RWPE1 (cell line): ENCODE measurements around the gene SLCO4A1.
A peak's percentile ranks its signal among the peaks of the same experiment; 100 is the strongest.

Experiments
- CTCF ChIA-PET: fragments of 350-600 bp; sonication (Branson Sonifier 250); formaldehyde crosslinking; extraction: SDS; loops from one replicate; lab custom pipeline; 2021; lab: Yijun Ruan, JAX
- POLR2A ChIA-PET: fragments of 400-600 bp; formaldehyde crosslinking; extraction: SDS; loops from one replicate; lab custom pipeline; 2020; ENCODE audit warnings: antibody characterized with exemption; ENCODE audit not compliant: low non-redundant PET; lab: Yijun Ruan, JAX
- DNase-seq: peaks from one replicate; pipeline ENCODE4 v3.0.0; 2012; ENCODE audit warnings: low spot score
- H3K27ac ChIP-seq: fragments of 450-650 bp; 2 replicates; pipeline ENCODE4 v1.5.1; 2017
- TF ChIP-seq, protein P1 (sequence below): fragments of 450-650 bp; conservative IDR thresholded peaks from 2 replicates; pipeline ENCODE4 v1.5.1; 2017; ENCODE audit warnings: low read depth, mild to moderate bottlenecking

The SLCO4A1 gene

DNA sequence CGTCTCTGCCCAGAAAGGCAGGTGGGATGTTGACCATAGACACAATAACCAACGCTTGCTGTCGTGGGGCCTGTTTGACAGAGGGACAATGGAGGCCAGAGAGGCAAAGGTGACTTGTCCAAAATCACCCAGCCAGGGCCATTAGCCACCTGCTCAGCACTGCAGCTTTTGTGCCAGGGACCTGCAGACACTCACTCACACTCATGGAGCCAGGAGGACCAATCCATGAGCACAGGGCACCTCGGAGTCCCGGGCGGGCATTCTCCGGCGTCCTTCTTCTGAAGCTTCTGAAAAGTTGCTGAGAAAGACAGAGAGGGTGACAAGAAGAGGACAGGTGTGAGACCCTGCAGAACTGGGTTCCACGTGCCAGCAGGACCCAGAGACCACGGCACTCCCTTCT, 45.4 kb upstream of the SLCO4A1 start:
- peak overlapping the region; percentile 85 for H3K27ac ChIP-seq
- CTCF ChIA-PET: interaction anchor here (0.5 to 1.1 kb wide), 2 partner anchors 20 to 198 kb away, joined by 3 read pairs; no protein-coding TSS in a partner anchor
- DNase-seq: no peak
- TF ChIP-seq, protein P1, sequence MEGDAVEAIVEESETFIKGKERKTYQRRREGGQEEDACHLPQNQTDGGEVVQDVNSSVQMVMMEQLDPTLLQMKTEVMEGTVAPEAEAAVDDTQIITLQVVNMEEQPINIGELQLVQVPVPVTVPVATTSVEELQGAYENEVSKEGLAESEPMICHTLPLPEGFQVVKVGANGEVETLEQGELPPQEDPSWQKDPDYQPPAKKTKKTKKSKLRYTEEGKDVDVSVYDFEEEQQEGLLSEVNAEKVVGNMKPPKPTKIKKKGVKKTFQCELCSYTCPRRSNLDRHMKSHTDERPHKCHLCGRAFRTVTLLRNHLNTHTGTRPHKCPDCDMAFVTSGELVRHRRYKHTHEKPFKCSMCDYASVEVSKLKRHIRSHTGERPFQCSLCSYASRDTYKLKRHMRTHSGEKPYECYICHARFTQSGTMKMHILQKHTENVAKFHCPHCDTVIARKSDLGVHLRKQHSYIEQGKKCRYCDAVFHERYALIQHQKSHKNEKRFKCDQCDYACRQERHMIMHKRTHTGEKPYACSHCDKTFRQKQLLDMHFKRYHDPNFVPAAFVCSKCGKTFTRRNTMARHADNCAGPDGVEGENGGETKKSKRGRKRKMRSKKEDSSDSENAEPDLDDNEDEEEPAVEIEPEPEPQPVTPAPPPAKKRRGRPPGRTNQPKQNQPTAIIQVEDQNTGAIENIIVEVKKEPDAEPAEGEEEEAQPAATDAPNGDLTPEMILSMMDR: no peak
- POLR2A ChIA-PET: no interaction called here

DNA sequence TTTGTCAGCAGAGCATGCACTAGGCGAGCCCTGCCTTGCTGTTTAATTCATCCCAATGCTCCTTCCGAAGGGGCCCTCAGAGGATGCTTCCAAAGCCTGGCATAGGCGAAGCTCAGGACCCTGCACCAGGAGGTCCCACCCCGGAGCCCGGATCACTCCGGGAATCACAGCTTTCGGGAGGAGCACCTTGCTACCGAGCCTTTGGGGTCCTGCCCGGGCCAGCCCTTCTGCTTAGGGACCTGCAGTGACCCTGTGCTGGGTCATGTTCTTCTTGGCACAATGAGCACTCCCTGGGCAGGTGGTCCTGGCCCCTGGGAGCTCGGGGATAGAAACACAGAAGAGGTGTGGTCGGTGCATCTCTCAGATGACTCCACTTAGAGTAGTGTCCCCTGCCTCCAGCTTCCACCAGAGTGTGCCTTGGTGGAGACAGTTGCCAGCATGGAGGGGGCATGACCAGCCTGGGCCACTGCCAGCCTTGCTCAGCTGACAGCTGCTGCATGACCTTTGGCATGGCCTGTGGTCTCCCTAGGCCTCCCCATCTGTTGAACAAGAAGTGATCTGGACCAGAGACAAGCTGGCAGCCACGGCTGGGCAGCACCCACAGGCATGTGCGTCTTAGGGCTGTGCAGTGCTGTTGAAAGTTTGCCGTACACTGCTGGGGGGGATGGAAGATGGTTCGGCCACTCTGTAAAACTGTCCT, 44.7 kb upstream of the SLCO4A1 start:
- ChIA-PET CTCF (interaction anchor here (1.1 kb wide), 1 partner anchor 19 kb away, joined by 3 read pairs; no protein-coding TSS in a partner anchor), POLR2A (no interaction called here)
- TF ChIP-seq, protein P1: no peak
- peak overlapping the region; percentile 85 for H3K27ac ChIP-seq
- DNase-seq: no peak

DNA sequence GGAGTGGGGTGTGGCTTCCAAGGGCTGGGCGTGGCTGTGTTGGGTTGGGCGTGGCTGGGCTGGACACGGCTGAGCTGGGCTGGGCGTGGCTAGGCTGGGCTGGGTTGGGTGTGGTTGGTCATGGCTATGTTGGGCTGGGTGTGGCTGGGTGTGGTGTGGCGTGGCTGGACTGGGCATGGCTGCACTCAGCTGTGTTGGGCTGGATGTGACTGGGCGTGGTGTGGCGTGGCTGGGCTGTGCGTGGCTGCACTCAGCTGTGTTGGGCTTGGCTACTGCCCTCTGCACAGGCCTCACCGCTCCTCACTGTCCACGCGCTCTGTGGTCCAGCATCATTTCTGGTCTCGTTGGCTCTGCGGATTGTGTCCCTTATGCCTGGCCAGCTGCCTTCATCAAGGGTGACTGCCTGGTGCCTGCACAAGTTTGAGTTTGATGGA, 43.5 kb upstream of the SLCO4A1 start:
- peak overlapping the region; percentile 85 for H3K27ac ChIP-seq
- TF ChIP-seq, protein P1: no peak
- POLR2A ChIA-PET: no interaction called here
- CTCF ChIA-PET: interaction anchor here (0.7 to 1.5 kb wide), 2 partner anchors 19 to 25 kb away, joined by 3 to 5 read pairs; no protein-coding TSS in a partner anchor
- DNase-seq: peak; percentile 95

DNA sequence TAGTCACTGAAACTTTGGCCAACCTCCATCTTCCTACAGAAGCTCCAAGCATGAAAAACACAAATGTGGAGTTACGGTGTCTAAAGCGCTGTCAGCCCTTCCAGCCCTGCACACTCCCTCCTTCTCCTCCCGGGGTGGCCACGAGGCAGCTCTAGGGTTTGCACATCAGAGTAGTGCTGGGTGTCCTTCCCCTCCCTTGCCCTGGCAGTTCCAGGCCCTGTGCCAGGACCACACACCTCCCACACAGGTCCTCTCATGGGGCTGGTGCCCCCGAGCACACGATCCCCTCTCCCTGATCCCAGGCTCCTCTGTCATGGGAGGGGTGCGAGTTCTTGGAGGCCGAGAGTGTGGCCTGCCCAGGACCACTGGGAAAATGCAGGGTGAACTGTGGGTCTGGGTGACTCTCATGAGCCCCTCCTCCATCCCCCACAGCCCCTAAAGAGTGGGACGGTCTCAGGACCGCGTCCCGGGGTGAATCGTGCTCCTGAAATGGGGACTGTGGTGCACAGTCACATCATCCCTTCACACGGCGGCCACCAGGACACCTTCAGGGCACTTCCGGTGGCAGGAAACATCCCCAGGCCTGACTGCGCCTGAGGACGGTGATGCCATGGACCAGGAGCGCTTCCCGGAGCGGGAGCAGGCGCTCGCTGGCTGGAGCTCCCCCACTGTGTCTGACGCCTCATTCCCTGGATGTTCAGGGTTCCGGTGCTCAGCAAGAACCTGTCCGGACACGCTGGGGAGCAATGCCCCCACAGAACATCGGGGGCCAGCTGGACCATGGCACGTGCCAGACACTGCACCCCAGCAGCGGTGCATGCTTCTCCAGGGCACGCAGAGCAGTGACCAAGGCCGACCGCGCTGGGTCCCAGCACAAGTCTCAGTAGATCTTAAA, 42.8 kb upstream of the SLCO4A1 start:
- DNase-seq: no peak
- POLR2A ChIA-PET: no interaction called here
- peak overlapping the region; percentile 85 for H3K27ac ChIP-seq
- TF ChIP-seq, protein P1: no peak
- CTCF ChIA-PET: interaction anchor here (0.6 to 1.5 kb wide), 3 partner anchors 19 to 953 kb away, joined by 3 to 5 read pairs (median 3); no protein-coding TSS in a partner anchor

DNA sequence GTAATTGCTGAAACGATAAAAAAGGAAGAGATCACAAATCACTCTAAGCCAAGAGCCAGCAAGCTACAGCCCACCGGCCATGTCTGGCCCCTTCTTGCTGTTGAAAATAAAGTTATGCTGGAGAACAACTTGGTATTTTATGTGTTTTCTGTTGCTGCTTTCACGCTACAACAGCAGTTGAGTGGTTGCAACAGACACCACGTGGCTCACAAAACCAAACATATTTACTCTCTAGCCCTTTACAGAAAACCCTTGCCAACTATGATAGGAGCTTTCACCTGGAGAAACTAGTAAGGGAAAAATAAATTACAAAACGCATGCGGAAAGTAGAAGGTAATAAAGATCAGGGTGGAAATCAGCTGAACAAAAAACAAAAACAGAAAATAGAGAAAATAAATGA, 41.1 kb upstream of the SLCO4A1 start:
- no peak for DNase-seq
- TF ChIP-seq, protein P1: no peak
- ChIA-PET CTCF (interaction anchor here (0.6 kb wide), 1 partner anchor 1128 kb away, joined by 5 read pairs; no protein-coding TSS in a partner anchor), POLR2A (no interaction called here)
- no peak overlapping the region for H3K27ac ChIP-seq

DNA sequence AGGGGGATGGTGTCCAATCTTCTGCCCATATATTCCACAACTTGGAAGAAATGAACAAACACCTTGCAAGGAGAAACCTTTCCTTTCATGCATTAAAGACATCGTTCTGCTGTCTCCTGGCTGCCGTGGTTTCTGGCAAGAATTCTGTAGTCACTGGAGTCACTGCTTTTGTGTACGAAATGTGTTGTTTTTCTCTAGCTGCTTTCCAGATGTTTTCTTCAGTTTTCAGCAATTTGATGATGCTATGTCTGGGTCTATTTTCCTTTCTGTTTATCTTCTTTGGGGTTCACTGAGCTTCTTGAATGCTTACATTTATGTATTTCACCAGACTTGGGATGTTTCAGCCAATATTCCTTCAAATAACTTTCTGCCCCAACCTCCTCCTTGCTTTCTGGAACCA, 40.6 kb upstream of the SLCO4A1 start:
- TF ChIP-seq, protein P1: no peak
- CTCF ChIA-PET: interaction anchor here (0.7 kb wide), 1 partner anchor 364 kb away, joined by 3 read pairs; no protein-coding TSS in a partner anchor
- no peak overlapping the region for H3K27ac ChIP-seq
- DNase-seq: no peak
- POLR2A ChIA-PET: interaction anchor here (0.7 kb wide), 1 partner anchor 36 kb away, joined by 3 read pairs; no protein-coding TSS in a partner anchor
